HG03025 (cell line): ENCODE data around the gene H1-8.

Experiments
- ATAC-seq: cut with Tn5 transposase; IDR thresholded peaks from one replicate; pipeline ENCODE4 v1.9.1; 2021; ENCODE audit warnings: mild to moderate bottlenecking, moderate library complexity; ENCODE audit not compliant: unreplicated experiment, low FRiP score

Gene H1-8

DNA sequence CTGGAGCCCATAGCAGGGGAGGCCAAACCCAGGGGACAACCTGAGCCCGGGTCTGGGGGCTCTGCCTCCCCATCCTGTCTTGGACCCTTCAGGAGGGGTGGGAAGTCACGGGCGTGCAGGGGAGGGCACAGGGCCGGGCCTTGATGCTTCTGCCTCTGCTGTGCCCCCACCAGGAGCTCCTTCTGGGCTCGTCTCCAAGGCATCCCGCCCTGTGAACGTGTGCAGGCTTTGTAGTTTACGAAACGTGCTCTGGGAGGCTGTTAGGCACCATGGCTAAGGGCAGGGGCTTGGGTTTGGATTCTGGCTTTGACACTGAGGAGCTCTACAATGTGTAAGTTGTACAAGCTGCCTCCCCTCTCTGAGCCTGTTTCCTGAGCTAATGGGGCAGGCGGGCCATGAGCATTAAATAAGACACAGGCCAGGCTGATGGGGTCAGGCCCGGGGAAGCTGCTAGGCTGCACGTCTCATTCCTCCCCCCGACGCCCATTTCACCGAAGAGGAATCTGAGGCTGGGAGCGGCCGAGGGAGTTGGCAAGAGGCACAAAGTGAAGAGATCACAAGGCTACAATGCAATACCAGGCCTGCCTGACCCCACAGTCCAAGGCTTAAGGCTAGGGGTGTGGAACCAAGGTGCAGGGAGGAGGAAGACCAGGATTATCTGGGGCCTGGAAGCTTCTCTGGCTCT, 43.9 kb downstream of the H1-8 start:
- ATAC-seq, result no peak

- ATAC-seq, result no peak
These were observed 44.7 kb downstream of the H1-8 start for GRCh38 chr3:129587566-129588210.

DNA sequence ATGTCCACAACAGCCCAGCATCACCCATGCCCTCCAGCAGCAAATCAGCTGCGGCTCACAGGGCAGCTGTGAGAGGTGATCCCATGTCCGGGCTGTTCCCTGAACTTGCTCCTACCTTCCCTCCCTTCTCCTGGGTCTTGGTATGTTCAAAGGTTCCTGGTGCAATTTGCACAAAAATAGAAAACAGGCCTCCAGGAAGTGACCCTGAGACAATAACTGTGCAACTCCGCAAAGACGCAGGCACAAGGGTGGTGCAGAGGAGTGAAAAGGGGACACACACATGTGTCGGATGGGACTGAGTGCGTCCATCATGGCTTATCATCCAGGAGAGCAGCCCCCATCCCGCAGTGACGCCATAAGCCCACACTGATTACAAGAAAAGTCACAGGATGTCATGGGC, 47.2 kb downstream of the H1-8 start:
- ATAC-seq, result no peak

DNA sequence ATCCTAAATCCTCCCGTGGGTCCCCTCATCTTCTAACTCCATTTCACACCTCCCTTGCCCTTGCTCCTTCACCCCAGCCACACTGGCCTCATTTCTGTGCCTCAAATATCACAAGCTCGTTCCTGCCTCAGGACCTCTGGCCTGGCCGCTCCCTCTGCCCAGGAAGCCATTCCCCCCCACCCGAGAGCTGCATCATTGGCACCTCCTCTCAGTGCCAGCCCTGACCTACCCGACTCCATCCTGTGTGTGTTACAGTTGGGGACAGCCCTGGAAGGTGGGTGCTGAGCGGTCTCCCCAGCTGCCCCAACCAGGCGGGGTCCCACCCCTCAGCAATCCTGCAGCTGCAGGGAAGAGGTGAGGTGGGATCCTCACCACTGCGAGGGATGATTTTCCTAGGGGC, 49.0 kb downstream of the H1-8 start:
- ATAC-seq, result no peak

- no peak for ATAC-seq
These were observed 49.6 kb downstream of the H1-8 start for GRCh38 chr3:129592381-129593131.

DNA sequence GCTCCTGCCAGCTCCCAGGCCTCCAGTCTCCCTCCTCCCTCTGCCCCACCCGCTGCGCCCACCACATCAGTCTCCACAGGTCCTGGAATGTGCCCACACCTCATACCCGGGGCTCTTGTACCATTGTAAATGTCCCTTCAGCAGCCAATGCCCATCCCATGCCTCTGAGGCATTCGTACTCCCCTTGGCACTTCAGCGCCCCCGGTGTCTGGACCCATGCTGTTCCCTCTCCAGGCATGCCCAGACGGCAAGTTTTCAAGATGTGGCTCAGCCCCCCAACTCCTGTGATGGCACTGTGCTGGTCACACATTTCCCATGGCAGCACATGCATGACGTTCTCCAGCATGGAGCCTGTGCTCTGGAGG, 50.2 kb downstream of the H1-8 start:
- no peak for ATAC-seq

GRCh38 chr3:129593595-129594339, 50.8 kb downstream of the H1-8 start:
- no peak for ATAC-seq

GRCh38 chr3:129594409-129594808, 51.4 kb downstream of the H1-8 start:
- ATAC-seq, result no peak

DNA sequence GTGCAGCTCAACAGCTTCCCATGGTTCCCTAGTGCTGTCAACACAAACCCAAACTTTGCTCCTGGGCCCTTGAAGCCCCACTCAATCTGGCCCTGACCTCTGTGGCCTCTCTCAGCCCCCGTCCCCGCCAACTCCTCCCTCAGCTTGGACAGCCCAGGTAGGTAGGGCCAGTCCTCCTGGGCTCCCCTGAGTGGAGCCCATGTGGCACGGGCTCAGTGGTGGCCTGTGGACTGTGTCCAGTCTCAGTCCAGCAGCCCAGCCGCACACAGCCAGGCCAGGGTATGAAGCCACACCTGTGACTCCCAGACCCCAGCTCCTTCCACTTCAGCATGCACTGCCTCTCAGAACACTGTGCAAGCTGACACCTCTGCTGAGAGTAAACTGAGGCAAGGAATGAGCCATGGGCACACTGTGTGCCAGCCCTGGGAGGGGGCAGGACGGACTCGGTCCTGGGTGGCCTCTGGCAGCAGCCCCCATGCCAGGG, 52.0 kb downstream of the H1-8 start:
- no peak for ATAC-seq

- ATAC-seq, result no peak
These were observed 52.7 kb downstream of the H1-8 start for GRCh38 chr3:129595544-129596193.

DNA sequence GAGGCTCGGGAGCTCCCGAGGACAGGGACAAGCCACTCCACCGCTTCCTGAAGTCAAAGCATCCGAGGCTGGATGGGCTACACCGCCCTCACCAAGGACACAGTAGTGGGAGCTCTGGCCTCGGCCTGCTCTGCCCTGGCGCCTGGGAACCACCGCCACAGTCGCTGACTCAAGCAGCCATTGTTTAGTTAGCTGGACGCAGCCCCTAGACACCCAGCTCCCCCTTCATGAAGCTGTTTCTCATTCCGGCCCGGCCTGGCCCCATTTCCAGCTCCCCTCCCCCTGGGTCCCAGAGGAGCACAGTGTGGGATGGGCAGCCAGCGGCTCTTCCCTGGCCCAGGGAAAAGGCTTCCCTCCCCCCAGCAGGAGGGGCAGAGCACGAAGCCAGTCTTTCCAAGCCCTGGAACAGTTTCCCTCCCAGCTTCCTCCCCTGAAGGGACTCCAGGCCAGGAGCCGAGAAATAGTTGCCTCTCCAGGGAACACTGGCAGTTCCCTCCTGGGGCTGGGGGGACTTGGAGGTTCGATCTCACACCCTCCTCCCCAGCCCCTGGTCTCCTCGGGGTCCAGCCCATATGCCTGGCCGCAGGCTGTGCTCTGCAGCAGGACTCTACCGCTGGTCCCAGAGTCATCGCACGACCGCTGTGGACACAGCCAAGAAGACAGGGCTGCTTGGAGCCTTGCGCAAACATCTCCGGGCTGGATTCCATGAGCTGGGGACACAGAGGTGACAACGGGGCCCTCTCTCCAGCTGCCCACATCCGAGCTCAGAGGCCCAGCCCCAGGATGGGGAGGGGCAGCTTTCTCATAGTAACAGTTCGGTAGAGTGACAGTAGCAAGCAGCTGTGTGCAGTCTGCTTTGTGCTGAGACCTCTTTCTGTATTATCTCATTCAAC, 53.5 kb downstream of the H1-8 start:
- ATAC-seq, result no peak

DNA sequence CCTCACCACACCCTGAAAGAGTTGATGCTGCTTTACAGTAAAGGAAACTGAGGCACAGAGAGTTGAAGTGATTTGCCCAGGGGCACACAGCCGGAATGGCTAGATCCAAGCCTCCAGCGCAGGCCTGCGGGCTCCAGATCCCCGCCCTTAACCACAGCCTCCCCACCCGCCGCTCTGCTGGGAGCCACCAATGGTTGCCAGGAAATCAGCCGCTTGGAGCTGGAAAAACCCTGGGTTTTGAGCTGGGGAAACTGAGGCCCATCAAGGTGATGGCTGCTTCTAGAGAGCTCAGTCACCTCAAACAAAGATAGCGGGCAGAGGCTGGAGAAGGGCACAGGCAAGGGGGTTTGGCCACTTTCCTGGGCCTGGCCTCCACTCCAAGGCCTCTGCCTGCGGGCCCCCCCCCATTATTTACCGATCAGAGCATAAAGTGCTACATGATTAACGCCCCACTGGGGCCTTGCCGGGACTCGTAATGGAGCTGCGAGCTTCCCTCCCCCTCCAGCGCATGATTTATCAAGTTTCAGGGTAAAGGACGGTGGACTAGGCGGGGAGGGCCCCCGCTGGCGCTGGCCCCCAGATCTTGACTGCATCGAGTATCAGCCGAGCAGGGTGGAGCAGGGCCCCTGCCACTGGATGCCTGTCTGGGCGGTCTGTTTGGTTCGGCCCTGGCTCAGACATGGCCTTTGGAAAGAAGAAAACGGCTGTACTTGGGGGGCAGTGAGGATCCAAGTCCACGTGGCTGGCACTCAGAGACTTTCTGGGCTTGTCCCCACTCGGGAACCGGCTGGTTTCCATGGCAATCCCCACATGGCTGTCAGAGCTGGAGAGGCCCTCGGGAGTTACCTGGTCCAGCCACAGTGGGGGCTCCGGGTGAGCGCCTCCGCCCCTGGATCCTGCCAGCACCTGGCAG, 54.4 kb downstream of the H1-8 start:
- no peak for ATAC-seq

GRCh38 chr3:129598000-129598381, 55.0 kb downstream of the H1-8 start:
- no peak for ATAC-seq

DNA sequence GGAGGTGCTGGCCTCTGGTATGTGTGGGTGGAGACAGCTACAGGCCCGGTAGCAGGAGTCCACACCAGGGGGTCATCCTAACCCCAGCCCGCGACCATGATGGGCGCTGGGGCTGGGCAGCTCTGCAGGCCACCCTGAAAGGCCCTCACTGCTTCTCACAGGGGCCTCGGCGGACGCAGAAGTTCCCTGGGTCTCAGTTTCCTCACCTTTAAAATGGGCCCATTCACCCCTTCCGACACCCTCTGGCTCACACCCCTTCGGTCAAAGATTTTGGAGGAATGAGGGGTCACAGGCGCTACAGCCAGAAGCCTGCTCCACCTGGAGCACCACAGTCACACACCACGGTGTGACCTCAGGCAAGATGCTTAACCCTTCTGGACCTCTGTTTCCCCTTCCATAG, 55.5 kb downstream of the H1-8 start:
- no peak for ATAC-seq

DNA sequence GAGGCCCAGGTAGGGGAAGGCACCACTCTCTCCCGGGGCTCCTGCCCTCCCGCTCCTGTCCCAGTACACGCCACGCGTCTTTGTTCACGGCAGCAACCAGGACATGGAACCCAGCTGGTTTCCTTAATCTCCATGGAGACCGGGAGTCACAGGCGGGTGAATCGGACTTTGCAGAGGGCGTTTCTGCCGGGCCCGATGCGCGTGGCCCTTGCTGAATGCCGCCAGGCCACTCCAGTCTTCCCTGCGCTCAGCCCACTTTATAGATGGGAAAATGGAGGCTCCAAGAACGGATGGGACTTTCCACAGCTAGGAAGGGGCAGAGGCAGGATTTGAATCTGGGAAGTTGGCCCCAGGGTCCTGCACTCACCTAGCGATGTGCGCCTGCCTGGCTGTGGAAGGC, 56.1 kb downstream of the H1-8 start:
- ATAC-seq, result no peak

DNA sequence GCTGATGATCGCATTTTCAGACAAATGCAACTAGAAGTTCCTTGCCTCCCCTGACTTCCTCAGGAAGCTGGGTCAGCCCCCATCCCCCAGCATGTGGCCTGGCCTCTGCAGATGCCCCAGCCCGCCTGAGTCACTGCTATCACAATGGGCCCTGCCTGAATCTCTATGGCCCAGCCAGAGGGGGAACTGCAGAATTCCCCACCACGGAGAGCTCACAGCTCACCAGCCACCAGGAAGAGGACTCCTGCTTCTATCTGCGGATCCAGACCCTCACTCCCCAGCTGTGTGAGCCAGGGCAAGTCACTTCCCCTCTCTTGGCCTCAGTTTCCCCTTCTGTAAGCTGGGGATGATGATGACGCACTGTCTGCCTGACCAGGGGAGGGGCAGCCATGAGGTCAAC, 56.6 kb downstream of the H1-8 start:
- no peak for ATAC-seq

- no peak for ATAC-seq
These were observed 57.4 kb downstream of the H1-8 start for GRCh38 chr3:129600348-129600747.
